KMS-11 (cell line): ENCODE measurements around the gene FAM171A2.

Experiments
- H2AFZ ChIP-seq: fragments of 200-600 bp; sonication (generic); 2 replicates; pipeline ENCODE4 v1.6.1; 2016; ENCODE audit warnings: antibody characterized with exemption, mixed run types, low read depth
- H3K27ac ChIP-seq: fragments of 200-600 bp; sonication (generic); 2 replicates; pipeline ENCODE4 v1.6.1; 2016; ENCODE audit warnings: mild to moderate bottlenecking, mixed run types
- H3K27me3 ChIP-seq: fragments of 200-600 bp; sonication (generic); 2 replicates; pipeline ENCODE4 v1.6.1; 2017; ENCODE audit warnings: mild to moderate bottlenecking, low read depth, mixed run types, moderate library complexity; ENCODE audit not compliant: insufficient read depth
- H3K36me3 ChIP-seq: fragments of 200-600 bp; sonication (generic); 2 replicates; pipeline ENCODE4 v1.6.1; 2017; ENCODE audit warnings: mild to moderate bottlenecking, mixed run types; ENCODE audit not compliant: insufficient read depth
- H3K4me1 ChIP-seq: fragments of 200-600 bp; sonication (generic); 2 replicates; pipeline ENCODE4 v1.6.1; 2016; ENCODE audit warnings: mild to moderate bottlenecking, low read depth, mixed run types; ENCODE audit not compliant: poor library complexity, severe bottlenecking
- H3K4me2 ChIP-seq: fragments of 200-600 bp; sonication (generic); 2 replicates; pipeline ENCODE4 v1.7.0; 2016; ENCODE audit warnings: mild to moderate bottlenecking, mixed run types
- H3K4me3 ChIP-seq: fragments of 200-600 bp; sonication (generic); IDR thresholded peaks from 2 replicates; pipeline ENCODE4 v1.6.1; 2017; ENCODE audit warnings: low read depth, low read length, mixed read lengths; ENCODE audit not compliant: insufficient read depth
- H3K79me2 ChIP-seq: fragments of 200-600 bp; sonication (generic); 2 replicates; pipeline ENCODE4 v1.6.1; 2016; ENCODE audit warnings: low read depth, mixed run types; ENCODE audit not compliant: insufficient read depth
- H3K9ac ChIP-seq: fragments of 200-600 bp; sonication (generic); 2 replicates; pipeline ENCODE4 v1.6.1; 2016; ENCODE audit warnings: mild to moderate bottlenecking, mixed run types
- H4K20me1 ChIP-seq: fragments of 200-600 bp; sonication (generic); 2 replicates; pipeline ENCODE4 v1.6.1; 2016; ENCODE audit warnings: mild to moderate bottlenecking, mixed run types; ENCODE audit not compliant: insufficient read depth
- CTCF ChIP-seq: fragments of 200-600 bp; sonication (generic); conservative IDR thresholded peaks from 2 replicates; pipeline ENCODE4 v1.6.1; 2017; ENCODE audit warnings: low read depth, mild to moderate bottlenecking, antibody characterized with exemption, low read length, moderate library complexity, mixed read lengths

The FAM171A2 gene

DNA sequence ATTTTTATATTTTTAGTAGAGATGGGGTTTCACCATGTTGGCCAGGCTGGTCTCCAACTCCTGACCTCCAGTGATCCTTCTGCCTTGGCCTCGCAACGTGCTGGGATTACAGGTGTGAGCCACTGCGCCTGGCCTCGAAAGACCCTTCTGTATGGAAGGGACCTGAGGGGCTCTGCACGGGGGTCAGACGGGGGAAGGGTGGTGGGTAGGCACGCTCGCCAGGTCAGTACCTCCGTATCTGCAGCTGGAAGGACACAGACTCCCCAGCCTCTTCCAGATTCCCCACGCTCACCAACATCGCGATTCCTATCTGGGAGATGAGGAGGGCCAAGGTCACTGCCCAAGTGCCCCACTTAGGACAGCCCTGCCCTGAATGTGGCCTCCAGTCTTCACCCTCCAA is 13.1 kb upstream of the FAM171A2 start:
- no peaks in the 10 kb centered on the region for H4K20me1 ChIP-seq
- no peak overlapping the region for H3K4me3 ChIP-seq
- H3K4me1 ChIP-seq: no peaks in the 10 kb centered on the region
- H3K27me3 ChIP-seq: peaks cover 34% of the 10 kb centered on the region; the same call in 1 of the 2 replicates
- TF ChIP-seq CTCF: no peak
- H3K79me2 ChIP-seq: no peaks in the 10 kb centered on the region
- H3K4me2 ChIP-seq: no peak overlapping the region
- H3K9ac ChIP-seq: no peak overlapping the region
- no peaks in the 10 kb centered on the region for H3K36me3 ChIP-seq
- H2AFZ ChIP-seq: no peak overlapping the region
- no peak overlapping the region for H3K27ac ChIP-seq

GRCh38 chr17:44376124-44376523 is 12.5 kb upstream of the FAM171A2 start:
- Histone ChIP-seq H3K4me1 (no peaks in the 10 kb centered on the region), H3K27ac (no peak overlapping the region), H3K4me3 (no peak overlapping the region), H3K9ac (no peak overlapping the region), H3K36me3 (no peaks in the 10 kb centered on the region), H3K4me2 (no peak overlapping the region), H3K79me2 (no peaks in the 10 kb centered on the region), H3K27me3 (peaks cover 30% of the 10 kb centered on the region; the same call in 1 of the 2 replicates), H2AFZ (no peak overlapping the region), H4K20me1 (no peaks in the 10 kb centered on the region)
- TF ChIP-seq CTCF: peak; percentile 75

GRCh38 chr17:44375196-44376017 is 11.8 kb upstream of the FAM171A2 start:
- H3K27ac ChIP-seq: no peak overlapping the region
- H3K9ac ChIP-seq: no peak overlapping the region
- no peak overlapping the region for H2AFZ ChIP-seq
- no peak overlapping the region for H3K4me2 ChIP-seq
- no peaks in the 10 kb centered on the region for H3K4me1 ChIP-seq
- no peak overlapping the region for H3K4me3 ChIP-seq
- no peak for TF ChIP-seq CTCF
- H3K36me3 ChIP-seq: no peaks in the 10 kb centered on the region
- no peaks in the 10 kb centered on the region for H3K79me2 ChIP-seq
- H4K20me1 ChIP-seq: no peaks in the 10 kb centered on the region
- peaks cover 22% of the 10 kb centered on the region; the same call in 1 of the 2 replicates for H3K27me3 ChIP-seq

- Histone ChIP-seq H2AFZ (no peak overlapping the region), H3K4me1 (no peaks in the 10 kb centered on the region), H3K36me3 (no peaks in the 10 kb centered on the region), H3K27me3 (peaks cover 15% of the 10 kb centered on the region; the same call in 1 of the 2 replicates), H3K79me2 (no peaks in the 10 kb centered on the region), H3K9ac (no peak overlapping the region), H3K4me3 (no peak overlapping the region), H3K27ac (no peak overlapping the region), H4K20me1 (no peaks in the 10 kb centered on the region), H3K4me2 (no peak overlapping the region)
- no peak for TF ChIP-seq CTCF
Measured at GRCh38 chr17:44374306-44375195, 10.9 kb upstream of the FAM171A2 start.
